HG03521 (cell line): ENCODE data around the gene FOXP4.
A peak's percentile ranks its signal among the peaks of the same experiment; 100 is the strongest.

Source experiments
- ATAC-seq: cut with Tn5 transposase; IDR thresholded peaks from one replicate; pipeline ENCODE4 v1.9.1; 2021; ENCODE audit warnings: mild to moderate bottlenecking, moderate library complexity; ENCODE audit not compliant: unreplicated experiment

FOXP4 gene

DNA sequence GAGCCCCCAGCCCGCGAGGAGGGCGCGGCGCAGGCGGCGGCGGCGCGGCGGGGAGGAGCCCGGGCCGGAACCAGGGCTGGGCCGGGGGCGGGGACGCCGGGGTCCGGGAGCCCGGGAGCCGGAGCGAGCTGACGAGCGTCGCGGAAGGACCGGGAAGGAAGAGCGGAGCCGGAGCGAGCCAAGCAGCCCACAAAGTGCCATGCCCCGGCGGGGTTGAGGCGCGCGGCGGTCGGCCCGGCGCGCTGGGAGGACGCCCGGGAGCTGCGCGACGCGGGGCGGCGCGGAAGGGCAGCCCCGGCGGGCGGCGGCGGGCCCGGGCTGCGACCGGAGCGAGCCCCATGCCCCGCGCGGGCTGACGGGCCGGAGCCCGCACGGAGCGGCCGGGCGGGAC lies 289 bp downstream of the FOXP4 start:
- ATAC-seq = peak; percentile 29

DNA sequence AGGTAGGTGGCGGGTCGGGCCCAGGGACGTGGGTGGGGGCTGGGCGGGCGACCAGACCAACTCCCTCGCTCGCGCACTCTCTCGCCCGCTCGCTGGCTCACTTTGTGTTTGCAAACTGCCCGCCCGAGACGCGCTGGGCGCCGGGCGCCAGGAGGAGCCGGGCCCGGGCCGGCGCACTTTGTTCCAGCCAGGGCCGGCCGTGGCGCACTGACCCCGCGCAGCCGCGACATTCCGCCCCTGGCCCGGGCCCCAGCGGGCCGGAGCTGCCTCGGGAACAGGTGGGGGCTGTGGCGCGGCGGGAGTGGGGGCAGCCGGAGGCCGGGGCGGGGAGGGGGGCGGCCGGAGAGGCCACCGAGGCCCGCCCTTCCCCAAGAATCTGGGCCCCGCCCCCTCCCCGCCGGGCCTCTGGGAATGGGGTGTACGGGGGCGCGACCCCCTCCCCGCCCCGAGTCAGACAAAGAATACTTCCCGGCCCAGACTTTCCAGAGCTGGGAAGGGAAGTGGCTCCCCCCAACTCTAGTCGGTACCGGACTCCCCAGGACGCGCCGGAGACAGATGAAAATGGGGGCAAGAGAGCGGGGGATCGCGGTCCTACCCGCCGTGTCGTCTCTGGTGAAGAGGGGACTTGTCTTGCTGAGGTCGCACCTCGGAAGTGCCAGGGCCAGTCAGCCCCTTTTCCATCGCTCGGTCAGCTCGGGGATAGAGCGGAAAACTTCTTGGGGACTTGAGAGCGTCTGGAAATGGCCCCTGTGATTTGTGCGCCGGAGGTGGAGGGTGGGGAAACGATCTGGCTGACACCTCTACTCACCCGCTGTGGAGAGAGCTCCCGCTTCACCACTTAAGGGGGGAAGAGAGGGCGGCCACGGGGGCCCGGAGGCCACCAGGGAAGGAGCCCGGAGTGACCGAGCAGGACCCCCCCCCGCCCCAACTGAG lies 951 bp downstream of the FOXP4 start:
- peak; percentile 18 for ATAC-seq

- no peak for ATAC-seq
Observed at GRCh38 chr6:41547799-41548097, 1.6 kb downstream of the FOXP4 start.

DNA sequence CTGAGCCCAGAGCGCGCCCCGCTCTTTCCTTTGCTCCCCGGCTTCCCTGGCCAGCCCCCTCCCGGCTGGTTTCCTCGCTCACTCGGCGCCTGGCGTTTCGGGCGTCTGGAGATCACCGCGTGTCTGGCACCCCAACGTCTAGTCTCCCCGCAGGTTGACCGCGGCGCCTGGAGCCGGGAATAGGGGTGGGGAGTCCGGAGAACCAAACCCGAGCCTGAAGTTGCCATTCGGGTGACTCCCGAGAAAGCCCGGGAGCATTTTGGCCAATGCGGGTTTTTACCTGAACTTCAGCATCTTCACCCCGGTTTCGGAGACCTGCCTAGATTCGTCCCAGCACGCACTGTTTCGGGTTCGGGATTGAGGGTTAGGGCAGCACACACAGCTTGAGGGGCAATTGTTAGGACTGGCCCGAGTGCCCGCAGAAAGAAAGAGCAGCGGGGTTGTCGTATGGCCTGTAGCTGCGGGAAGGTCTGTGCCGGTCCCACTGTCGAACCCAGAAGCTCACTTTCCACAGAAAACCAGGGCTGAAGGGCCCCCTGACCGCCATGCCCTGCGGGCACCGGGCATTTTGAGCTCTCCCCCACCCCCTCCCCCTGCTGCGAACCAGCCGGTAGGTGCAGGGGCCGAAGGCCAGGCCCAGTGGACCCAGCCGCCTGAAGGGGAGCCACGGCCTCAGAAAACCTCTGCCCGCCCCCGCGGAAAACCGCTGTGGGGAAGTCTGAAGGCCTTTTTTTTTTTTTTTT lies 2.1 kb downstream of the FOXP4 start:
- ATAC-seq = no peak

DNA sequence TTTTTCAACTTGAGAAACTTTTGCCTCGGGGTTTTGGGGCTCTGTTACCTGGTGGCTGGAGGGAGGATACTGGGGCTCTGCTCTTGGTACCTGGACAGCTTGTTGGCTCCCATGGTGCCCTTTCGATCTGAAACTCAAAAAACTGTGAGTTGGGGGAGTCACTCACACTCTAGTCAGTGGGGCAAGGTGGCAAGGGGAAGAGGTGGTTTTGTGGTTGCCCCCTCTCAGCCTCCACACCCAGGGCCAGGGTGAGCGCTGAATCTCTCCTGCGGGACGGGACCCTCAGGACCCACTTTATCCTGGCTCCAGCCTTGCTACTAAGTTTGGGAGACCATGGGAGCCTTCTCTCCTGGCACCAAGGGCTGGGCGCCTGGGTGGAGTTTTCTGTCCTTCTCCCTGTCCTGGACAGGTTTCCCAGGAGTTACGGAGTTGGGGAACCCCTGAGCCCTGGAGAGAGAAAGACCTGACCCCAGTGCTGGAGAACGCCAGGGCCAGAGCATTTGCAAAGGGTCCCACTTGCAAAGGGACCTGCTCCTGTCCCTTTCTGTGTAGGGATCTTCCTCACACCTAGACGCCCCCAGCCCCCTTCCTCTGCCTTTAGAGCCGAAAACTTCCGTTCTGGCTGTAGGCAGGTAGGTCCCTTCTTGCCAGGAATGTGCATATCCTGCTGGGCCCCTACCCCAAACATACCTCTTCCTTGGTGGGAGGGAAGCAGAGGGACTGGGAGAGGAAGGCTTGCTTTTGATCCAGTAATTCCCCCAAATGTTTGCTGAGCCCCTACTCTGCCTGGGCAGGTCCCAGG lies 2.9 kb downstream of the FOXP4 start:
- no peak for ATAC-seq

DNA sequence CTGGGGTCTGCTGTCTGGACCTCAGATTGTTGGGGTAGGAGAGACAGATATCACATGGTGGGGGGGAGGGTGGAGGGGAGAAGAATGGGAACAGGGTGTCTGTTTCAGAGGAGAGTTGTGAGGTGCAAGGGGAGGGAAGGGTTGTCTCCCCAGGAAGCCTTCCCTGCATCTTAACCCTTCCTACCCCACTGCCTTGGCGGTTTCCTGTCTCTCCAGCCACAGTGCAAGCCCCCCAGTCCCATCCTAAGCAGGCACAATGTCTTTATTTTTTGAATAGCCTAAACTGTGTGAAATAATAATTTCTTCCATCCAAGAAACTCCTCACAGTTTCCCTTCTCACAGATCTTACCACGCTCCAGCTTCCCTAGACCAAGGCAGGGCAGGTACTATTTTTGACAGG lies 3.5 kb downstream of the FOXP4 start:
- ATAC-seq = no peak

DNA sequence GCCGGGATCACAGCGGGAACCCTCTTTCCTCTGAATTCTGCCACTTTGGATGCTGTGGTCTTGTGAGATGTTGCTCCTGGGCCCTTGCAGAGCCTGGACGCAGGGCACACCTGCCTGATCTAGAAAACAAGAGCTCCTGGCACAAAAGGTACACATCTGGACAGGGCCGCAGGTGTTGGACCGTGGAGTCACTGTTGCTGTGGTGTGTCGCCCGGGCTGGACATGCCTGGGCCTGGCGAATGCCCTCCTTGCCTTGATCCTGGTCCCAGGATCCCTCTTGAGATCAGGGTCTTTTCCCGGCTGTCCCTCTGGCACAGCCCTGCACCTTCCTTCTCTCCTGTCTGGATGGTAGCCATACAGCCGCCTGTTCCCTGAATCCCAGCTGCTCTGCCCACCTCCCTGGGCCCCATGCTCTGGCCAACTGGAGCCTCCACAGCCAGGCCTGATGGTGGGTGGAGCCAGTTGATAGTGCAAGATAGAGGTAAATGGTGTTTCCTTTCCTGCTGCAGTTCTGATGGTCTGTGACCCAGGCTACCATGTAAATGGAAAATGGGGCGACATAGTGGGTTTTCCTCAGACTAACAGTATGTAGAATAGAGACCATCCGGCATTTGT lies 5.0 kb downstream of the FOXP4 start:
- ATAC-seq = no peak

- no peak for ATAC-seq
Observed at GRCh38 chr6:41551857-41552256, 5.7 kb downstream of the FOXP4 start.

- ATAC-seq = no peak
Observed at GRCh38 chr6:41552723-41553122, 6.5 kb downstream of the FOXP4 start.

GRCh38 chr6:41553405-41553999 lies 7.3 kb downstream of the FOXP4 start:
- ATAC-seq = no peak

DNA sequence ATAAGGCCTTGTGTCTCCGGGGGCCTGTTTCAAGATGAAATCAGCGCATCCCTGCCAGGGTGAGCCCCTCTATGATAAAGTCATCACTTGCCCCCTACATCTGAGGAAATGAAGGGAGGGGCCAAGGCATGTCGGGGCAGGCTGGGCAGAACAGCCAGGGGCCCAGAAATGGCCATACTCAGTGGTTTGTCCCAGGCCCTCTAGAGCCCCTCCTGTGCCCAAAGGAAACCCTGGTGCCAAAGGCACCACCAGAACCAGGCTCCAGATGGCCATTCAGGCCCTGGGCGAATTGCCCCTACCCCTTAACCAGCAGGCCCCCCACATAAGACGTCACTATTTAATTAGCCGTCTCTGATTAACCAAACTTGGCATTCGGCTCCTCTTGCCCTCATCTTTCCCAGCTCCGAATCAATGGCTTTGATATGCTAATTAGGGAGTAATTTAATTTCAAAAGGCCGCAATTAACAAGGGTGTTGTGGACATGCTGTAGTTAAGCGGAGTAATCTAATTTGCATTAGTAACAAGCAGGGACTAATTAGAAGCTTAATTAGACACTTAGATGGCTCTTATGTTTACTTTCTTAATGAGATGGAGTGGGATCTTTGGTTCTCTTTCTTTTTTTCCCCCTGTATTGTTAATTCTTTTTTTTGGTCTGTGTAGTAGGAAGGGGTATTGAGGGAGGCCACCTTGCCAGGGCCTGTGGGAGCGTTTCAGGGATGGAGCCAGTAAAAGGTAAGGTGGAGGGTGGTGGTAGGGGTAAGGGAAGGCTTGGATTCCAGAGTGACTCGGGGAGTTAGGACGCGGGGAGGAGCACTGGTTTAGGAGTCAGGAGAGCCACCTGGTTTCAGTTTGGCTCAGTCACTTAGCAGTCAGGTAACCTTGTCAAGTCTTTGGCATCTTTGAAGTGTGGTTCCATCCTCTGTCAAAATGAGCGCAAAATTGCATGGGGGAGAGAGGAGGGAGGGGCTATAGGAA lies 9.4 kb downstream of the FOXP4 start:
- ATAC-seq = no peak

DNA sequence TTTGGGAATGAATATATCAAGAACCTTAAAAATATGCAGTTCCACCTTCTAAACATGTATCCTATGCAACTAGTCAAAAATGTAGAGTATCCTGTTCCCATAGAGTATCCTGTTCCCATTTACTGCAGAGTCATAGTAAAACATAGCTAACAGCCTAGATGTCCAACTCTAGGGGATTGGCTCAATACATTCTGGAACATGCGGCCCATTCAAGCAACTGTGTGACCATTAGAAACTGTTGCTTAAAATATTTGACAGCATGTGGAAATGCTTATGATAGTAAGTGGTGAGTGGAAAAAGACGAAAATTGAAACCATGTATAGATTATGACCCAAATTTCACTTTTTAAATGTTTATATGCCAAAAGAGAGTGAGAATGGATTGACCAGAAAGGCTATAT lies 11.2 kb downstream of the FOXP4 start:
- ATAC-seq = no peak

GRCh38 chr6:41558033-41558807 lies 12.0 kb downstream of the FOXP4 start:
- no peak for ATAC-seq

DNA sequence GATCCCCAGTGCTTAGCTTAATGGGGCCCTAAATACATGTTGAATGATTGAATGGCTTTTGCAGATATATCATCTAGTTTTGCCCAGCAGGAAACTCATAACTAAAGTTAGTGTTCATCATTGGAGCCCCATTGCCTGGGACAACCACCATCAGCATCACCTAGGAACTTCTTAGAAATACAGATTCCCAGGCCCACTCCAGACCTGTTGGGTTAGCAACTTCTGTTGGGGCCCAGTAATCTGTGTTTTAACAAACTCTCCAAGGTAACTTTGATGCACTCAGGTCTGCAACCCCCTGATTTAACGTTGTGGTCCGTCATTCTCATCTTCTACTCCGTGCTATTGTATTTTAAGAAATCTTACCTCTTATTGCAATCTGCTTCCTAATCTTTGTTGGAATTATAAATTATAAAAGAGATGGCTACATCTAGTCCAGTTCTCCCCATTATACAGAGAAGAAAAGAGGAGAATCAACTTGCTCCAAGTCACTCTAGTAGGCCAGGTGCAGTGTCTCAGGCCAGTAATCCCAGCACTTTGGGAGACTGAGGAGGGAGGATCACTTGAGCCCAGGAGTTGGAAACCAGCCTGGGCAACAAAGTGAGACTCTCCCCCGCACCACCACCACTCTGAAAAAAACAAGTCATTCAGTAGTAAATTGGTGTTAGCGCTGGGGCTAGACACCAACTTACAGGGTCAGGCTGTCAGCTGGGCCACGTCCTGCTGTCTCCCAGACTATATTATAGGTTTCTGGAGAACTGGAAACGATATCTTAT lies 13.7 kb downstream of the FOXP4 start:
- ATAC-seq = no peak

- peak; percentile 70 for ATAC-seq
Observed at GRCh38 chr6:41560431-41561192, 14.4 kb downstream of the FOXP4 start.

GRCh38 chr6:41561416-41561815 lies 15.2 kb downstream of the FOXP4 start:
- no peak for ATAC-seq
